Natural killer cell (primary cell): ENCODE results near the gene PEAK3. TPM values are rescaled to one million over a fixed set of nuclear protein-coding genes. Genes with fewer than 3 reads are reported as not detected.
"Not testable (repeated sequence)": the region's sequence is repeated elsewhere in the genome, so short reads cannot be mapped to it uniquely, and the experiment has no call there.

Source experiments
- ATAC-seq, 3 donors: fragments of 150-1000 bp in 2 of 3; fragments of 200-7000 bp in 1 of 3; cut with Tn5 transposase; 1 replicate in 1 of 3; 2 replicates in 2 of 3; pipeline ENCODE4 v1.10.0; 2021; ENCODE audit warnings: mild to moderate bottlenecking in 2 of 3, moderate library complexity in 2 of 3
- DNase-seq, 2 donors: peaks; one replicate each; pipeline versions ENCODE4 v3.0.0 to v3.0.0-alpha.2; 2013 to 2021; ENCODE audit warnings: mixed read lengths in 1 of 2
- H3K27ac ChIP-seq: one replicate; pipeline ENCODE4 v1.5.1; 2013; ENCODE audit warnings: mild to moderate bottlenecking, low read length
- H3K27me3 ChIP-seq: one replicate; pipeline ENCODE4 v1.6.1; 2013; ENCODE audit warnings: low read length; ENCODE audit not compliant: control insufficient read depth, insufficient read depth
- H3K36me3 ChIP-seq: one replicate; pipeline ENCODE4 v1.6.1; 2013; ENCODE audit warnings: low read length; ENCODE audit not compliant: control insufficient read depth, insufficient read depth
- H3K4me1 ChIP-seq: one replicate; pipeline ENCODE4 v1.6.1; 2013; ENCODE audit warnings: low read length; ENCODE audit not compliant: control insufficient read depth, insufficient read depth
- H3K4me3 ChIP-seq: one replicate; pipeline ENCODE4 v1.5.1; 2013; ENCODE audit warnings: low read length
- H3K9me3 ChIP-seq: one replicate; pipeline ENCODE4 v1.6.1; 2013; ENCODE audit warnings: low read length; ENCODE audit not compliant: control insufficient read depth, insufficient read depth
- H3K27ac Mint-ChIP-seq, 2 donors: one replicate each; pipeline ENCODE4 v1.8.0; 2022; ENCODE audit warnings: mild to moderate bottlenecking in 2 of 2, mixed read lengths in 2 of 2, moderate library complexity in 1 of 2
- H3K27me3 Mint-ChIP-seq, 2 donors: one replicate each; pipeline ENCODE4 v1.8.0; 2022; ENCODE audit warnings: low read depth in 2 of 2, mixed read lengths in 2 of 2
- H3K36me3 Mint-ChIP-seq: one replicate; pipeline ENCODE4 v1.8.0; 2022; ENCODE audit warnings: mixed read lengths
- H3K4me1 Mint-ChIP-seq, 2 donors: one replicate each; pipeline ENCODE4 v1.8.0; 2022; ENCODE audit warnings: mixed read lengths in 2 of 2
- H3K4me3 Mint-ChIP-seq: one replicate; pipeline ENCODE4 v1.8.0; 2022; ENCODE audit warnings: mild to moderate bottlenecking, moderate library complexity, mixed read lengths
- H3K9me3 Mint-ChIP-seq, 2 donors: one replicate each; pipeline ENCODE4 v1.8.0; 2022; ENCODE audit warnings: mixed read lengths in 2 of 2
- CTCF ChIP-seq: fragments of 200-600 bp; IDR thresholded peaks from one replicate; pipeline ENCODE4 v1.8.0; 2022; ENCODE audit warnings: antibody characterized with exemption
- WGBS: methylation state at CpG from one replicate; pipeline ENCODE4 v1.1.7; 2013; ENCODE audit warnings: missing lambda C conversion rate; ENCODE audit not compliant: insufficient coverage; 5-methylcytosine and 5-hydroxymethylcytosine counted together
- intact Hi-C: fragments of 100-400 bp; cut with micrococcal nuclease; formaldehyde crosslinking; loops from one replicate; pipeline ENCODE4 v1.14.2; 2022
- total RNA-seq, 4 donors: library from RNA; stranded (reverse); fragments of 120-200 nt in 1 of 4; gene quantifications; one replicate each; pipeline versions ENCODE4 v1.2.3 to v1.2.4, GENCODE V29; 2013 to 2022

Gene PEAK3
- total RNA-seq, 3 donors from 2014 or later (not counting 1 experiment from before 2014, with no cell fraction given), result 5.7 to 9.5 (median 8.4) TPM

DNA sequence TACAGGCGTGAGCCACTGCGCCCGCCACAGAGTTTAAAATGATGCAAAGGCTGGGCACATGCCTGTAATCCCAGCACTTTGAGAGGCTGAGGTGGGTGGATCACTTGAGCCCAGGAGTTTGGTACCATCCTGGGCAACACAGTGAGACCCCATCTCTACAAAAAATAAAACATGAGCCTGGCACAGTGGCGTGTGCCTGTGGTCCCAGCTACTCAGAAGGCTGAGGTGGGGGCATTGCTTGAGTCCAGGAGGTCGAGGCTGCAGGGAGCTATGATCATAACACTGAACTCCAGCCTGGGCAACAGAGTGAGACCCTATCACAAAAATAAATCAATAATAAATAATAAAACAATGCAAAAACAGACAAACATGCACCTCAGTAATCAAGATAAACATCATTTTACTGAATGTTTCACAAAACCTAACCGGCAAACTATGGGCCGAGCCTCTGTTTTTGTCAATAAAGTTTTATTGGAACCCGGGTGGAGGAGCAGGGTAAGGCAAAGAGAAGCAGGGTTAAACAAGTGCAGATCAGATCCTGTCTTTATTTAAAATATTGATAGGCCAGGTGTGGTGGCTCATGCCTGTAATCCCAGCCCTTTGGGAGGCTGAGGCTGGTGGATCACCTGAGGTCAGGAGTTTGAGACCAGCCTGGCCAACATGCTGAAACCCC, 2.0 kb upstream of the PEAK3 start:
- H3K4me3 ChIP-seq, result no peak overlapping the region
- Mint-ChIP-seq H3K9me3 (no peaks in the 10 kb centered on the region), H3K36me3 (no peaks in the 10 kb centered on the region), H3K27me3 (no peaks in the 10 kb centered on the region), H3K4me3 (no peak overlapping the region), H3K27ac (no peak overlapping the region), H3K4me1 (peaks cover 24 to 43% of the 10 kb centered on the region in 2 donors)
- no peaks in the 10 kb centered on the region for H3K27me3 ChIP-seq
- no peaks in the 10 kb centered on the region for H3K36me3 ChIP-seq
- intact Hi-C loops, result no loop called here
- WGBS, result 96% methylated on average over 8 of the region's 8 CpGs
- TF ChIP-seq CTCF, result no peak
- peaks cover 48% of the 10 kb centered on the region for H3K4me1 ChIP-seq
- DNase-seq, result no peak
- ATAC-seq, result no peak
- no peak overlapping the region for H3K27ac ChIP-seq
- H3K9me3 ChIP-seq, result no peaks in the 10 kb centered on the region

GRCh38 chr19:2282862-2283237, 875 bp upstream of the PEAK3 start:
- Mint-ChIP-seq H3K27ac (peak overlapping the region; percentile 81 to 92), H3K4me1 (peaks cover 14 to 39% of the 10 kb centered on the region in 2 donors), H3K27me3 (no peaks in the 10 kb centered on the region), H3K36me3 (no peaks in the 10 kb centered on the region), H3K9me3 (no peaks in the 10 kb centered on the region), H3K4me3 (peak overlapping the region; percentile 91)
- intact Hi-C loops, result no loop called here
- no peaks in the 10 kb centered on the region for H3K36me3 ChIP-seq
- DNase-seq (no peak), ATAC-seq (no peak)
- H3K9me3 ChIP-seq, result no peaks in the 10 kb centered on the region
- H3K4me3 ChIP-seq, result no peak overlapping the region
- H3K27me3 ChIP-seq, result no peaks in the 10 kb centered on the region
- TF ChIP-seq CTCF, result no peak
- H3K27ac ChIP-seq, result no peak overlapping the region
- 89% methylated on average over 11 of the region's 11 CpGs for WGBS
- peaks cover 37% of the 10 kb centered on the region for H3K4me1 ChIP-seq

- DNase-seq, H3K27me3 Mint-ChIP-seq, H3K9me3 Mint-ChIP-seq, H3K36me3 ChIP-seq, intact Hi-C loops, H3K36me3 Mint-ChIP-seq, H3K9me3 ChIP-seq, H3K27me3 ChIP-seq: not testable (repeated sequence)
- H3K27ac Mint-ChIP-seq, result peak overlapping the region; percentile 81 to 92
- H3K4me3 Mint-ChIP-seq, result peak overlapping the region; percentile 91
- ATAC-seq, result peak; percentile 21 to 38 (median 30)
- Histone ChIP-seq H3K27ac (peak overlapping the region; percentile 58), H3K4me1 (peaks cover 30% of the 10 kb centered on the region), H3K4me3 (peak overlapping the region; percentile 50)
- peaks cover 19 to 38% of the 10 kb centered on the region in 2 donors for H3K4me1 Mint-ChIP-seq
- WGBS, result 3% methylated on average over 12 of the region's 16 CpGs
Measured at GRCh38 chr19:2281265-2282061, 512 bp downstream of the PEAK3 start.

- Mint-ChIP-seq H3K27ac (peak overlapping the region; percentile 51 to 69), H3K27me3 (no peaks in the 10 kb centered on the region), H3K4me3 (no peak overlapping the region), H3K9me3 (no peaks in the 10 kb centered on the region), H3K4me1 (peaks cover 19 to 38% of the 10 kb centered on the region in 2 donors), H3K36me3 (no peaks in the 10 kb centered on the region)
- intact Hi-C loops, result no loop called here
- H3K4me3 ChIP-seq, result no peak overlapping the region
- peak overlapping the region; percentile 19 for H3K27ac ChIP-seq
- no peak for ATAC-seq
- H3K36me3 ChIP-seq, result no peaks in the 10 kb centered on the region
- peaks cover 30% of the 10 kb centered on the region for H3K4me1 ChIP-seq
- DNase-seq, result no peak
- no peak for TF ChIP-seq CTCF
- no peaks in the 10 kb centered on the region for H3K9me3 ChIP-seq
- 78% methylated on average over 25 of the region's 26 CpGs for WGBS
- H3K27me3 ChIP-seq, result no peaks in the 10 kb centered on the region
Measured at GRCh38 chr19:2280633-2281264, 1.2 kb downstream of the PEAK3 start.
